Fibroblast of skin of right biceps (primary cell): ENCODE measurements around the gene USP17L26.
"Not testable (repeated sequence)": the region's sequence is repeated elsewhere in the genome, so short reads cannot be mapped to it uniquely, and the experiment has no call there.

ENCODE experiments used
- DNase-seq: peaks from one replicate; pipeline ENCODE4 v3.0.0-alpha.2; 2013

USP17L26 gene, protein sequence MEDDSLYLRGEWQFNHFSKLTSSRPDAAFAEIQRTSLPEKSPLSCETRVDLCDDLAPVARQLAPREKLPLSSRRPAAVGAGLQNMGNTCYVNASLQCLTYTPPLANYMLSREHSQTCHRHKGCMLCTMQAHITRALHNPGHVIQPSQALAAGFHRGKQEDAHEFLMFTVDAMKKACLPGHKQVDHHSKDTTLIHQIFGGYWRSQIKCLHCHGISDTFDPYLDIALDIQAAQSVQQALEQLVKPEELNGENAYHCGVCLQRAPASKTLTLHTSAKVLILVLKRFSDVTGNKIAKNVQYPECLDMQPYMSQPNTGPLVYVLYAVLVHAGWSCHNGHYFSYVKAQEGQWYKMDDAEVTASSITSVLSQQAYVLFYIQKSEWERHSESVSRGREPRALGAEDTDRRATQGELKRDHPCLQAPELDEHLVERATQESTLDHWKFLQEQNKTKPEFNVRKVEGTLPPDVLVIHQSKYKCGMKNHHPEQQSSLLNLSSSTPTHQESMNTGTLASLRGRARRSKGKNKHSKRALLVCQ

DNA sequence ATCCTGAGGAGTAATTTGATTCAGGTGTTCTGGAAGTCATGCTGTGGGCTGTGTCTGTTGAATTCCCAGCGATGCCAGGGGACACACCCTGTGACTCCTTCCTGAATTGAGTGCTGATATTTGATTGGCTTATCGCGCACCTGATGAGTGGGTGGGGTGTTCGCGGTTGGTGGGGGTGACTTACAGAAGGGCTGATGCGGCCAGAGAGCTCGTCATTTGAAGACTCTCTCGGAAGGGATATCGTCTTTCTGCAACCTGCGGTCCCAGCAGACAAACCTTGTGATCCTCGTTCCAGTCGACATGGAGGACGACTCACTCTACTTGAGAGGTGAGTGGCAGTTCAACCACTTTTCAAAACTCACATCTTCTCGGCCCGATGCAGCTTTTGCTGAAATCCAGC is at the start of gene USP17L26:
USP17L26 (plus strand) TSS at position 301 of the 400 bp plus-strand sequence; CDS start at position 301, 0 bp downstream.
- DNase-seq: not testable (repeated sequence)

DNA sequence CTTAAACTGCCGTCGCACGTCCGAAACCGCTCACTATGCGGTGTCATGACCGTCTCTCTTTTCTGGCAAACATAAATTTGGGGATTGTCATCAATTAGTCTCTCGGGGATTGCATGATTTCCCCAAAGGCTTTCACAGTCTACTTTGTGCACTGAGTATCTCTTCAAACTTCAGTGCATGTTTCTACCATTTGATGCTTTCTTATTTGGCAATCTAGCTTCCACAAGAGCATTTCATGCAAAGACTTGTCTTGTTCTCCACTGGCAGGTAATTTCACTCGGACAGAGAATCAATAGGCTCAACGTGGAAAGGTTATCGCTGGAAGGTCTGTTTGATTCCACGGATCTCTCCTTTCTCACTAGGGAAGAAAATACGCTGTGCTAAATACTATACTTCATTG is 10.3 kb upstream of the USP17L26 start:
- not testable (repeated sequence) for DNase-seq

DNA sequence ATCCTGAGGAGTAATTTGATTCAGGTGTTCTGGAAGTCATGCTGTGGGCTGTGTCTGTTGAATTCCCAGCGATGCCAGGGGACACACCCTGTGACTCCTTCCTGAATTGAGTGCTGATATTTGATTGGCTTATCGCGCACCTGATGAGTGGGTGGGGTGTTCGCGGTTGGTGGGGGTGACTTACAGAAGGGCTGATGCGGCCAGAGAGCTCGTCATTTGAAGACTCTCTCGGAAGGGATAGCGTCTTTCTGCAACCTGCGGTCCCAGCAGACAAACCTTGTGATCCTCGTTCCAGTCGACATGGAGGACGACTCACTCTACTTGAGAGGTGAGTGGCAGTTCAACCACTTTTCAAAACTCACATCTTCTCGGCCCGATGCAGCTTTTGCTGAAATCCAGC is 9.6 kb upstream of the USP17L26 start, which contains the start of gene USP17L24:
USP17L24 (plus strand) TSS at position 301 of the 400 bp plus-strand sequence; CDS start at position 301, 0 bp downstream.
- DNase-seq: not testable (repeated sequence)

DNA sequence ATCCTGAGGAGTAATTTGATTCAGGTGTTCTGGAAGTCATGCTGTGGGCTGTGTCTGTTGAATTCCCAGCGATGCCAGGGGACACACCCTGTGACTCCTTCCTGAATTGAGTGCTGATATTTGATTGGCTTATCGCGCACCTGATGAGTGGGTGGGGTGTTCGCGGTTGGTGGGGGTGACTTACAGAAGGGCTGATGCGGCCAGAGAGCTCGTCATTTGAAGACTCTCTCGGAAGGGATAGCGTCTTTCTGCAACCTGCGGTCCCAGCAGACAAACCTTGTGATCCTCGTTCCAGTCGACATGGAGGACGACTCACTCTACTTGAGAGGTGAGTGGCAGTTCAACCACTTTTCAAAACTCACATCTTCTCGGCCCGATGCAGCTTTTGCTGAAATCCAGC is 4.8 kb upstream of the USP17L26 start, which contains the start of gene USP17L25:
USP17L25 (plus strand) TSS at position 301 of the 400 bp plus-strand sequence; CDS start at position 301, 0 bp downstream.
- DNase-seq: not testable (repeated sequence)

DNA sequence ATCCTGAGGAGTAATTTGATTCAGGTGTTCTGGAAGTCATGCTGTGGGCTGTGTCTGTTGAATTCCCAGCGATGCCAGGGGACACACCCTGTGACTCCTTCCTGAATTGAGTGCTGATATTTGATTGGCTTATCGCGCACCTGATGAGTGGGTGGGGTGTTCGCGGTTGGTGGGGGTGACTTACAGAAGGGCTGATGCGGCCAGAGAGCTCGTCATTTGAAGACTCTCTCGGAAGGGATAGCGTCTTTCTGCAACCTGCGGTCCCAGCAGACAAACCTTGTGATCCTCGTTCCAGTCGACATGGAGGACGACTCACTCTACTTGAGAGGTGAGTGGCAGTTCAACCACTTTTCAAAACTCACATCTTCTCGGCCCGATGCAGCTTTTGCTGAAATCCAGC is 4.6 kb downstream of the USP17L26 start, which contains the start of gene USP17L5:
USP17L5 (plus strand) TSS at position 301 of the 400 bp plus-strand sequence; CDS start at position 301, 0 bp downstream.
- DNase-seq: not testable (repeated sequence)

DNA sequence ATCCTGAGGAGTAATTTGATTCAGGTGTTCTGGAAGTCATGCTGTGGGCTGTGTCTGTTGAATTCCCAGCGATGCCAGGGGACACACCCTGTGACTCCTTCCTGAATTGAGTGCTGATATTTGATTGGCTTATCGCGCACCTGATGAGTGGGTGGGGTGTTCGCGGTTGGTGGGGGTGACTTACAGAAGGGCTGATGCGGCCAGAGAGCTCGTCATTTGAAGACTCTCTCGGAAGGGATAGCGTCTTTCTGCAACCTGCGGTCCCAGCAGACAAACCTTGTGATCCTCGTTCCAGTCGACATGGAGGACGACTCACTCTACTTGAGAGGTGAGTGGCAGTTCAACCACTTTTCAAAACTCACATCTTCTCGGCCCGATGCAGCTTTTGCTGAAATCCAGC is 9.4 kb downstream of the USP17L26 start, which contains the start of gene USP17L27:
USP17L27 (plus strand) TSS at position 301 of the 400 bp plus-strand sequence; CDS start at position 301, 0 bp downstream.
- DNase-seq: not testable (repeated sequence)

DNA sequence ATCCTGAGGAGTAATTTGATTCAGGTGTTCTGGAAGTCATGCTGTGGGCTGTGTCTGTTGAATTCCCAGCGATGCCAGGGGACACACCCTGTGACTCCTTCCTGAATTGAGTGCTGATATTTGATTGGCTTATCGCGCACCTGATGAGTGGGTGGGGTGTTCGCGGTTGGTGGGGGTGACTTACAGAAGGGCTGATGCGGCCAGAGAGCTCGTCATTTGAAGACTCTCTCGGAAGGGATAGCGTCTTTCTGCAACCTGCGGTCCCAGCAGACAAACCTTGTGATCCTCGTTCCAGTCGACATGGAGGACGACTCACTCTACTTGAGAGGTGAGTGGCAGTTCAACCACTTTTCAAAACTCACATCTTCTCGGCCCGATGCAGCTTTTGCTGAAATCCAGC is 14.1 kb downstream of the USP17L26 start, which contains the start of gene USP17L28:
USP17L28 (plus strand) TSS at position 301 of the 400 bp plus-strand sequence; CDS start at position 301, 0 bp downstream.
- not testable (repeated sequence) for DNase-seq

DNA sequence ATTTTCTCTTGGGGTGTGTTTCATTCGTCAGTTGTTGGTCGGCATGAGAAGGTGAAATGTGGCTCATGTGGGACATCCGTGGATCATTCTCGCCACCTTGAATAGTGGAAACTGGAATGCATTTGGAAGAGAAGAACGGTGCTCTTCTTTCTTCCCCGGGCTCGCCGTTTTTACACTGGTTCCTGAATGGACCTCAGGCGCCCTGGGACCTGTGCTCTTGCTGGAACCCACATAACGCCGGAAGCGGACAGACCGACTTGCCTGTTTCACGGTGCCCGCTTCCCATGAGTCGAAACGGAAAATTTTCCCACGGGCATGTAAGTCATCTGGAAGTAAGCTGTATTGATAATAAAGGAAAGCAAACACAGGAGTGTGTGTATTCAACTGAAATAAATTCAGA is 16.4 kb downstream of the USP17L26 start:
- not testable (repeated sequence) for DNase-seq

DNA sequence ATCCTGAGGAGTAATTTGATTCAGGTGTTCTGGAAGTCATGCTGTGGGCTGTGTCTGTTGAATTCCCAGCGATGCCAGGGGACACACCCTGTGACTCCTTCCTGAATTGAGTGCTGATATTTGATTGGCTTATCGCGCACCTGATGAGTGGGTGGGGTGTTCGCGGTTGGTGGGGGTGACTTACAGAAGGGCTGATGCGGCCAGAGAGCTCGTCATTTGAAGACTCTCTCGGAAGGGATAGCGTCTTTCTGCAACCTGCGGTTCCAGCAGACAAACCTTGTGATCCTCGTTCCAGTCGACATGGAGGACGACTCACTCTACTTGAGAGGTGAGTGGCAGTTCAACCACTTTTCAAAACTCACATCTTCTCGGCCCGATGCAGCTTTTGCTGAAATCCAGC is 18.9 kb downstream of the USP17L26 start, which contains the start of gene USP17L29:
USP17L29 (plus strand) TSS at position 301 of the 400 bp plus-strand sequence; CDS start at position 301, 0 bp downstream.
- DNase-seq: not testable (repeated sequence)

DNA sequence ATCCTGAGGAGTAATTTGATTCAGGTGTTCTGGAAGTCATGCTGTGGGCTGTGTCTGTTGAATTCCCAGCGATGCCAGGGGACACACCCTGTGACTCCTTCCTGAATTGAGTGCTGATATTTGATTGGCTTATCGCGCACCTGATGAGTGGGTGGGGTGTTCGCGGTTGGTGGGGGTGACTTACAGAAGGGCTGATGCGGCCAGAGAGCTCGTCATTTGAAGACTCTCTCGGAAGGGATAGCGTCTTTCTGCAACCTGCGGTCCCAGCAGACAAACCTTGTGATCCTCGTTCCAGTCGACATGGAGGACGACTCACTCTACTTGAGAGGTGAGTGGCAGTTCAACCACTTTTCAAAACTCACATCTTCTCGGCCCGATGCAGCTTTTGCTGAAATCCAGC is 28.4 kb downstream of the USP17L26 start, which contains the start of gene USP17L30:
USP17L30 (plus strand) TSS at position 301 of the 400 bp plus-strand sequence; CDS start at position 301, 0 bp downstream.
- not testable (repeated sequence) for DNase-seq

DNA sequence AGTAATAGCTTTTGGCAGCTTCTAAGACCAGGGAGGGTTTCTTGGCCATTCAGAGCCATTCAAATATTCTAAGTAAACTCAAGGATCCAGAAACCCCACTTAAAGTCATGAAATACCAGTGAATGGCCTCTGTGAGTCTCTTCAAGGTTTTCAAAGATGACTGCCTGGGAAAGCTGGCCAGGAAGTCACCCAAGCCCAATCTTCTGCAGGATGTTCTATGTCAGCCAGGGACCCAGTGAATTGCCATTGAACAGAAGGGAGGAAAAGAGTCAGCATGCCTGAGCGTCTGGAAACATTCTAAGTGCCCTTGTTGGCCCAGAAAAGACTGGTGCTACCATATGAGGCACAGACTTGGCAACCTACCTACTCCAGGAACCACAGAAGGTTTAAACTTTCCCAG is 45.4 kb downstream of the USP17L26 start:
- DNase-seq: not testable (repeated sequence)

DNA sequence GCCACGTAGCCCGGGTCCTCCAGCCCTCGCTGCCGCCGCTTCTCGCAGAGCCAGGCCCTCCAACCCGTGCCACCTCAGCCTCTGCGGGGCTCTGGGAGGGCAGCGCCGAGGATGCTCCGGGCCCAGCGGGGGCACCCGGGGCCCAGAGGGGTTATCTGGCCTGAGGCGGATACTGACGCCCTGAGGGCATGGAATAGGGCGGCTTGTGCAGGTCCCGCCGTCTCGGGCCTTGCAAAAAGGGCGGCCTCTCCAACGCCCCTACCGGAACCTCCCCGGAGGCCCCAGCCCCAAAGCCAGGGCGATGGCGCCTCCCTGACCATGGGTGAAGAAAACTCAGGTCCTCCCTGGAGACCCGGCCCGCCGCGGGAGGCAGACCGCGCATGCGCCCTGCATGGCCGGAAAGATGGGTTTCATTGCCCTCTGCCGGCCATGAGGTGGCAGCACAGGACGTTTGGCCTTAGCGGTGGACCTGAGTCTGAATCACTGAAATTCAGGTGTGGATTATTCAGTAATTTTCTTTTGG is 46.6 kb downstream of the USP17L26 start:
- DNase-seq: not testable (repeated sequence)

DNA sequence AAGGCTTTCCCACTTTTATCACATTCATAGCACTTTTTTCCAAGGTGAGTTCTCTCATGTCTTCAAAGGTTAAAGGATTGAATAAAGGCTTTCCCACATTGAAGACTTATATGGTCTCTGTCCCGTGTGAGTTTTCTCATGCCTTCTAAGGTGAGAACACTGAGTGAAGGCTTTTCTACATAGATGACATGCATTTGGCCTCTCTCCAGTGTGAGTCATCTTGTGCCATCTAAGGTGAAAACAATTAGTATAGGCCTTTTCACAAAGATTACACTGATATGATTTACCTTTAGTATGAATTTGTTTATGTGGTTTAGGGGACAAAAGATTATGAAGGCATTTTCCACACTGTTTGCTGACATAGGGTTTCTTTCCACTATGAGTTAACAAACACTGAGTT is 49.7 kb downstream of the USP17L26 start:
- DNase-seq: no peak
